ENCODE data around the gene RHBDD1. TPM values are rescaled to one million over a fixed set of nuclear protein-coding genes. Genes with fewer than 3 reads are reported as not detected.

RHBDD1 gene
- total RNA-seq, 2 experiments from 2014 or later = 43.8 to 47.1 TPM

DNA sequence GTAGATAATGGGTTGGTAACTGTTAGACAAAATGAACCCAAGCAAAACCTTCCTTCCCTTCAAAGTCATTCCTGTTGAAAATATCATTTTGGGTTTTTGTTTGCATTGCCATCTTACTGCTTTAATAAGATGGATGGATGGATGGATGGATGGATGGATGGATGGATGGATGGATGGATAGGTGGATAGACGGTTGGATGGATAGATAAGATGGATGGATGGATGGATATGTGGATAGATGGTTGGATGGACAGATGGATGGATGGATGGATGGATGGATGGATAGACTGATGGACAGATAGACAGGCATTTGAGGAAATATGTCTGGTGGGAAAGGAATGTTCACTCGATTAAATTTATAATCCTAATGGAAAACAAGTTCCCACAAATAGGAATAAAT, 194.9 kb downstream of the RHBDD1 start:
- Histone ChIP-seq H3K27ac (ENCODE audit: low read depth in 1 of 2, low read length in 2 of 2) (no peak overlapping the region), H3K4me1 (ENCODE audit: insufficient read depth, low read length) (no peaks in the 10 kb centered on the region), H3K36me3 (ENCODE audit: insufficient read depth, low read length) (no peaks in the 10 kb centered on the region), H3K27me3 (ENCODE audit: control insufficient read depth in 1 of 2, insufficient read depth in 2 of 2, low read length in 2 of 2) (no peaks in the 10 kb centered on the region), H3K9me3 (ENCODE audit: control insufficient read depth in 1 of 2, insufficient read depth in 1 of 2, low read length in 2 of 2) (no peaks in the 10 kb centered on the region), H3K4me3 (ENCODE audit: low read length) (no peak overlapping the region)
- DNase-seq (no peak), ATAC-seq (ENCODE audit: poor library complexity) (no peak)
- TF ChIP-seq, protein P1, sequence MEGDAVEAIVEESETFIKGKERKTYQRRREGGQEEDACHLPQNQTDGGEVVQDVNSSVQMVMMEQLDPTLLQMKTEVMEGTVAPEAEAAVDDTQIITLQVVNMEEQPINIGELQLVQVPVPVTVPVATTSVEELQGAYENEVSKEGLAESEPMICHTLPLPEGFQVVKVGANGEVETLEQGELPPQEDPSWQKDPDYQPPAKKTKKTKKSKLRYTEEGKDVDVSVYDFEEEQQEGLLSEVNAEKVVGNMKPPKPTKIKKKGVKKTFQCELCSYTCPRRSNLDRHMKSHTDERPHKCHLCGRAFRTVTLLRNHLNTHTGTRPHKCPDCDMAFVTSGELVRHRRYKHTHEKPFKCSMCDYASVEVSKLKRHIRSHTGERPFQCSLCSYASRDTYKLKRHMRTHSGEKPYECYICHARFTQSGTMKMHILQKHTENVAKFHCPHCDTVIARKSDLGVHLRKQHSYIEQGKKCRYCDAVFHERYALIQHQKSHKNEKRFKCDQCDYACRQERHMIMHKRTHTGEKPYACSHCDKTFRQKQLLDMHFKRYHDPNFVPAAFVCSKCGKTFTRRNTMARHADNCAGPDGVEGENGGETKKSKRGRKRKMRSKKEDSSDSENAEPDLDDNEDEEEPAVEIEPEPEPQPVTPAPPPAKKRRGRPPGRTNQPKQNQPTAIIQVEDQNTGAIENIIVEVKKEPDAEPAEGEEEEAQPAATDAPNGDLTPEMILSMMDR (IDR thresholded peaks at IDR 0.05) = no peak
- H3K27ac Mint-ChIP-seq = no peak overlapping the region
- POLR2A ChIA-PET = no interaction called here
- no peak overlapping the region for H3K4me3 Mint-ChIP-seq
- H3K27me3 Mint-ChIP-seq = peaks cover 23% of the 10 kb centered on the region
- intact Hi-C loops (cut with DNase I, micrococcal nuclease) = loop anchor here (10.0 kb wide), 1 partner anchor 734 kb away; no protein-coding TSS in a partner anchor
- H3K36me3 Mint-ChIP-seq (ENCODE audit: low read depth) = no peaks in the 10 kb centered on the region
- no peaks in the 10 kb centered on the region for H3K9me3 Mint-ChIP-seq
- no peaks in the 10 kb centered on the region for H3K4me1 Mint-ChIP-seq (ENCODE audit: low read depth)
- CTCF ChIA-PET = no interaction called here

DNA sequence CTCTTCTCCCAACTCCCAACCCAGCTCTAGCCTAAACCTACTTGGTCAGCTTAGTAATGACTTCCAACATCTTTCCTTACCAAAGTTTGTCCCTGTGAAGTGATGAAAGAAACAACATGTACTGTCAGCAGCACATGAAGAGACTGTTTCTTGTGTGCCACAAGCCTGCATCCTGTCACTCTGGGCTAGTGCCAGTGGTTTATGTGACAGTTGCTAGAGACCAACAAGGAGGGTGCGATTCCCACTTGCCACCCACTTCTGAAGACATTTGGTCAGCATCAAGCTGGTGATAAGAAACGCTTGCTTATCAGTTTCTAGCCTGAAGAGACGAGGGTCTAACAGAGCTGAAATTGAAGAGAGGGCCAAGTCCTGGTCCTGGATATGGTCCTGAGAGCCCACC, 195.5 kb downstream of the RHBDD1 start:
- H3K27ac Mint-ChIP-seq = no peak overlapping the region
- ChIA-PET CTCF (no interaction called here), POLR2A (no interaction called here)
- Histone ChIP-seq H3K4me1 (ENCODE audit: insufficient read depth, low read length) (no peaks in the 10 kb centered on the region), H3K36me3 (ENCODE audit: insufficient read depth, low read length) (no peaks in the 10 kb centered on the region), H3K27ac (ENCODE audit: low read depth in 1 of 2, low read length in 2 of 2) (no peak overlapping the region), H3K4me3 (ENCODE audit: low read length) (no peak overlapping the region), H3K27me3 (ENCODE audit: control insufficient read depth in 1 of 2, insufficient read depth in 2 of 2, low read length in 2 of 2) (no peaks in the 10 kb centered on the region), H3K9me3 (ENCODE audit: control insufficient read depth in 1 of 2, insufficient read depth in 1 of 2, low read length in 2 of 2) (no peaks in the 10 kb centered on the region)
- intact Hi-C loops (cut with DNase I, micrococcal nuclease) = loop anchor here (10.0 kb wide), 1 partner anchor 733 kb away; no protein-coding TSS in a partner anchor
- H3K4me1 Mint-ChIP-seq (ENCODE audit: low read depth) = no peaks in the 10 kb centered on the region
- peaks cover 29% of the 10 kb centered on the region for H3K27me3 Mint-ChIP-seq
- DNase-seq (peak in 1 of 14 experiments; percentile 7), ATAC-seq (ENCODE audit: poor library complexity) (no peak)
- TF ChIP-seq, protein P1 (IDR thresholded peaks at IDR 0.05) = no peak
- H3K36me3 Mint-ChIP-seq (ENCODE audit: low read depth) = no peaks in the 10 kb centered on the region
- no peak overlapping the region for H3K4me3 Mint-ChIP-seq
- no peaks in the 10 kb centered on the region for H3K9me3 Mint-ChIP-seq

DNA sequence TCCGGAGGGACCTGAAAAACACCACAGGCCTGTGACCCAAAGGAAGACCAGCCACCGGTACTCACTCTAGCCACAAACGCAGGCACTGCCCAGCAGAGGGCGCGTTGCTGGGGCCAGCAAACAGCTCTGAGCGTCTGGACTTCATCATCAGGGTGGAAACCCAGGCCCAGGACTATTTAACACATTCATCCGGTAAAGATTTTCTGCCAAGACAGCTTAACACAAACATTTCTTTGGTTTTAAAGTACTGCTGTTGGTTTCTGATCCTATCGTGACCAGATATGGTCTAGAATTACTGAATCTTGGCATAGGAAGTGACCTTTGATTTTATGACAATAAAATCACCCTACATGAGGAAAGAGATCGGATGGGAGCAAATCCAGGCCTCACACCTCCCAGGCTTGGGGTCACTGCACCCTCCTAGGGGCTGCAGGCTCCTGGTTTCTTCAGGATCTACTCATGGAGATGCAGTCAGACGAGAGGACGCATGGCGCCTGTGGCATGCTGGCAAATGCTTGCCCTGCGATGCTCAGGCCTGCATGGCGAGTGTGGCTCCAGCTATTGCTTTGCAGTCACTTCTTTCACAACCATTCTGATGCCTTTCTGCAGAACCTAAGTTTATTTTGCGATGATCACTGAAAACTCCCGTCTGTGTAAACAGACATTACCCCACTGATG, 197.8 kb downstream of the RHBDD1 start:
- Mint-ChIP-seq H3K9me3 (peaks cover 2% of the 10 kb centered on the region), H3K4me1 (ENCODE audit: low read depth) (no peaks in the 10 kb centered on the region), H3K27me3 (peaks cover 27% of the 10 kb centered on the region), H3K4me3 (no peak overlapping the region), H3K27ac (no peak overlapping the region), H3K36me3 (ENCODE audit: low read depth) (no peaks in the 10 kb centered on the region)
- ChIA-PET CTCF (no interaction called here), POLR2A (no interaction called here)
- no peaks in the 10 kb centered on the region for H3K9me3 ChIP-seq (ENCODE audit: control insufficient read depth in 1 of 2, insufficient read depth in 1 of 2, low read length in 2 of 2)
- TF ChIP-seq, protein P1 (IDR thresholded peaks at IDR 0.05) = peak; percentile 32
- H3K27me3 ChIP-seq (ENCODE audit: control insufficient read depth in 1 of 2, insufficient read depth in 2 of 2, low read length in 2 of 2) = no peaks in the 10 kb centered on the region
- no peak for ATAC-seq (ENCODE audit: poor library complexity)
- no peaks in the 10 kb centered on the region for H3K36me3 ChIP-seq (ENCODE audit: insufficient read depth, low read length)
- H3K27ac ChIP-seq (ENCODE audit: low read depth in 1 of 2, low read length in 2 of 2) = no peak overlapping the region
- H3K4me3 ChIP-seq (ENCODE audit: low read length) = no peak overlapping the region
- H3K4me1 ChIP-seq (ENCODE audit: insufficient read depth, low read length) = no peaks in the 10 kb centered on the region
- intact Hi-C loops (cut with DNase I, micrococcal nuclease) = loop anchor here (10.0 kb wide), 1 partner anchor 731 kb away; no protein-coding TSS in a partner anchor
- peak in 5 of 14 experiments; percentile 2 to 26 (median 4) for DNase-seq

All from CD4-positive, alpha-beta T cell (primary cell).